Measurements from ENCODE around the gene DBF4B. TPM values are rescaled to one million over a fixed set of nuclear protein-coding genes. Genes with fewer than 3 reads are reported as not detected.
A peak's percentile ranks its signal among the peaks of the same experiment; 100 is the strongest.
"Not testable (repeated sequence)": the region's sequence is repeated elsewhere in the genome, so short reads cannot be mapped to it uniquely, and the experiment has no call there.

The DBF4B gene
- total RNA-seq, 1 donor from 2014 or later = 2.6 TPM

DNA sequence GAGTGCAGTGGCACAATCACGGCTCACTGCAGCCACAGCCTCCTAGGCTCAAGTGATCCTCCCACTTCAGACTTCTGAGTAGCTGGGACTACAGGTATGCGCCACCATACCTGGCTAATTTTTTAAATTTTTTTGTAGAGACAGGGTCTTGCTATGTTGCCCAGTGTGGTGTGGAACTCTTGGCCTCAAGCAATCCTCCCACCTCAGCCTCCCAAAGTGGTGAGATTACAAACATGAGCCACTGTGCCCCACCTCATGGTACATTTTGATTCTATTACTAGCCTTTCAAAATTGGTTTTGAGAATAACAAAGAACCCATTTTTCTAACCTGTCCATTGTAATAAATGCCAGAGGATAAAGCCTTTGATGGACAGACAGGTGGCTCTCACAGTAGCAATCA is 20.3 kb upstream of the DBF4B start:
- Histone ChIP-seq H3K4me3 (ENCODE audit: low read length in 3 of 3) (peak overlapping the region in 2 of 3 donors; percentile 2 to 100), H3K27me3 (ENCODE audit: control insufficient read depth in 3 of 3, insufficient read depth in 3 of 3, low read length in 3 of 3) (no peaks in the 10 kb centered on the region), H3K9me3 (ENCODE audit: control insufficient read depth in 3 of 3, low read length in 3 of 3) (no peaks in the 10 kb centered on the region), H3K27ac (ENCODE audit: low read depth, low read length) (no peak overlapping the region), H3K9ac (ENCODE audit: low read depth in 1 of 3, low read length in 3 of 3) (no peak overlapping the region), H3K36me3 (ENCODE audit: control insufficient read depth in 3 of 3, insufficient read depth in 3 of 3, low read length in 3 of 3) (peaks cover 5 to 8% (median 7%) of the 10 kb centered on the region in 3 donors), H3K4me1 (ENCODE audit: control insufficient read depth in 3 of 3, insufficient read depth in 3 of 3, low read length in 3 of 3) (peaks cover 11 to 33% (median 25%) of the 10 kb centered on the region in 3 donors)

DNA sequence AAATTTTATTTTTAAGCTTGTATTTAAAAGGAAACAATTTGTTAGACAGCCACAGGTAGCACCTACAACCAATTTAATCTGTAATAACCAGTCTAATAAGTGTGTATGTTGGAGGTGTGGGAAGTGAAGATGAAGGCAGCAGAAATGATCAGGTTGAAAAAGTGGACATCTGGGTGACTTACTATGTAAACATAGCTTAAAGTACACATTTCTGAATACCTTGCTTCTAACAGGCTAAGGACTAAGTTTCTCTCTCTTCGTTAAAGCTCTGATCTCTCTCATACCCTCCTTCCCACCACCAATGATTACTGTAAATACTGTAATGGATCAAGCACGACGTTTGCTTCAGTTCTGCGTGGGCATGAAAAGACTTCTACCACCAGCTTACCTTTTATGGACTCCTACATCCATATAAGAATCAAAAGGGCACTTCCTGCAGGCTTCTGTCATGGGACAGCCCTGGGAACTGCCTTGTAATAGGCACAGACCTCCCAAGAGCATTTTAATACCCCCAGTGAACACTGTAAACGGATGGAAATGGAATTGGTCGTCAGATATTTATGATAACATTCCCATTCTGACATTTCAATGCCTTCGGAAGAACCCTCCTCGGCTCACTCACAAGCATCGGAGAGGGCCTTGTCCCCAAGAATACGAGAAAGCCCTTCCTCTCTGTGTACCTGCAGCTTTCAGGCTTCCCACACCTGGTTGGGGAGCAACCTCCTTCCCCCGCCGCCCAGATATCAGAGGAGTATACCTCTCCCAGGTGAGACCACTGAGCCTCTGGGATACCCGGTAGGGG is 19.6 kb upstream of the DBF4B start:
- Histone ChIP-seq H3K27ac (ENCODE audit: low read depth, low read length) (peak overlapping the region; percentile 74), H3K36me3 (ENCODE audit: control insufficient read depth in 3 of 3, insufficient read depth in 3 of 3, low read length in 3 of 3) (peaks cover 0 to 3% (median 2%) of the 10 kb centered on the region in 3 donors), H3K4me1 (ENCODE audit: control insufficient read depth in 3 of 3, insufficient read depth in 3 of 3, low read length in 3 of 3) (peaks cover 11 to 33% (median 25%) of the 10 kb centered on the region in 3 donors), H3K9me3 (ENCODE audit: control insufficient read depth in 3 of 3, low read length in 3 of 3) (no peaks in the 10 kb centered on the region), H3K9ac (ENCODE audit: low read depth in 1 of 3, low read length in 3 of 3) (peak overlapping the region; percentile 88 to 97 (median 97)), H3K4me3 (ENCODE audit: low read length in 3 of 3) (peak overlapping the region; percentile 92 to 100 (median 97)), H3K27me3 (ENCODE audit: control insufficient read depth in 3 of 3, insufficient read depth in 3 of 3, low read length in 3 of 3) (no peaks in the 10 kb centered on the region)

DNA sequence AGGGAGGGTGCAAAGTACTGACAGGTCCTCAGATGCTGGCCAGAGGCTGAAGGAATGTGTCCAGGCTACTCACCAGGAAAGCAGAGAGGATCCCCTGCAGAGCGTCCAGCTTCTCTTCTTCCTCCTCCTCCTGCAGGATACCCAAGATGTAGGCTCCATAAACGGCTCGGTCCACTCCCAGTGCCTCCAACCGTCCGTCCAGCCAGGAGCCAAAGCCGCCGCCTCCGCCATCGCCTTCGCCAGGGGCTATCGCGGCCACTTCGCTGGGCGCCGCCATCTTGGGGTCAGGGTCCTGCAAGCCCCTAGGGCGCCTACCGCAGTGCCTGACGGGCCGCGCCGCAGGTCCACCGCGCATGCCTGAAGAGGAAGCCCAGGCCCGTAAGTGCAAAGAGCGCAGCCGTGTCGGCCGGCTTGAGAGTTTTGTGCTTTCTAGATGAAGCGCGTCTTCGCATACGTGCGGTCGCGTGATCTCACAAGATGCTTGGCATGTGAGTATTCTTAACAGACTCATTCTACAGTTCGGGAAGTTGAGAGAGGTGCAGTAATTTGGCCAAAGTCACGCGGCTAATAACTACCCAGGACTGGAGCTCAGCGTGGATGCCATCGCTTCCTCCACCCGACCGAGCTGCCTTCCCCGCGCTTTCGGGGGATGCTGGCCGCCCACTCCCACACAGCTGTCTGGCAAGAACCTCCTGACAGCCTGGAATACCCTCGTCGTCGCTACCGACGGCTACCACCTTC is 18.8 kb upstream of the DBF4B start, which contains the start of gene CCDC43:
CCDC43 (minus strand) TSS at position 300 of the 741 bp plus-strand sequence; CDS start at position 277, 23 bp downstream.
- H3K36me3 ChIP-seq (ENCODE audit: control insufficient read depth in 3 of 3, insufficient read depth in 3 of 3, low read length in 3 of 3) = peaks cover 0 to 2% (median 2%) of the 10 kb centered on the region in 3 donors
- H3K4me1 ChIP-seq (ENCODE audit: control insufficient read depth in 3 of 3, insufficient read depth in 3 of 3, low read length in 3 of 3) = peaks cover 11 to 33% (median 25%) of the 10 kb centered on the region in 3 donors
- no peaks in the 10 kb centered on the region for H3K27me3 ChIP-seq (ENCODE audit: control insufficient read depth in 3 of 3, insufficient read depth in 3 of 3, low read length in 3 of 3)
- H3K9me3 ChIP-seq (ENCODE audit: control insufficient read depth in 3 of 3, low read length in 3 of 3) = no peaks in the 10 kb centered on the region
- peak within 1 kb of the TSS; percentile 92 to 100 (median 97) for H3K4me3 ChIP-seq (ENCODE audit: low read length in 3 of 3)
- H3K27ac ChIP-seq (ENCODE audit: low read depth, low read length) = peak within 1 kb of the TSS; percentile 74
- peak within 1 kb of the TSS; percentile 88 to 97 (median 97) for H3K9ac ChIP-seq (ENCODE audit: low read depth in 1 of 3, low read length in 3 of 3)

DNA sequence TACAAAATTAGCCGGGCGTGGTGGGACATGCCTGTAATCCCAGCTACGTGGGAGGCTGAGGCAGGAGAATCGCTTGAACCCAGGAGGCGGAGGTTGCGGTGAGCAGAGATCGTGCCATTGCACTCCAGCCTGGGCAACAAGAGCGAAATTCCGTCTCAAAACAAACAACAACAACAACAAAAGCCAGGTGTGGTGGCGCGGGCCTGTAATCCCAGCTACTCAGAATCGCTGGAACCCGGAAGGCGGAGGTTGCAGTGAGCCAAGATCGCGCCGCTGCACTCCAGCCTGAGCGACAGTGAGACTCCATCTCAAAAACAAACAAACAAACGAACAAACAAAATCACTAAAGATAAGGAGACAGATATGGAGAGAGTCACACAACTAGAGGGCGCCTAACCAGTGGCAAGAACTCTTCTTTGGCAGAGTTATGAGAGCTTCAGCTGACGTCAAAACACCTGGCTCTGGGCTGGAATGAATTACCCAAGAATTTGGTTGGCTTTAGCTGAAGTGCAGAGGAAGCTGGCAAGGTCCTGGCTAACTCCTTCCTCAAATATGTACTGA is 17.6 kb upstream of the DBF4B start:
- peaks cover 11 to 29% (median 25%) of the 10 kb centered on the region in 3 donors for H3K4me1 ChIP-seq (ENCODE audit: control insufficient read depth in 3 of 3, insufficient read depth in 3 of 3, low read length in 3 of 3)
- not testable (repeated sequence) for H3K36me3 ChIP-seq (ENCODE audit: control insufficient read depth in 3 of 3, insufficient read depth in 3 of 3, low read length in 3 of 3); H3K4me3 ChIP-seq (ENCODE audit: low read length in 3 of 3); H3K9me3 ChIP-seq (ENCODE audit: control insufficient read depth in 3 of 3, low read length in 3 of 3); H3K9ac ChIP-seq (ENCODE audit: low read depth in 1 of 3, low read length in 3 of 3); H3K27ac ChIP-seq (ENCODE audit: low read depth, low read length); H3K27me3 ChIP-seq (ENCODE audit: control insufficient read depth in 3 of 3, insufficient read depth in 3 of 3, low read length in 3 of 3)

DNA sequence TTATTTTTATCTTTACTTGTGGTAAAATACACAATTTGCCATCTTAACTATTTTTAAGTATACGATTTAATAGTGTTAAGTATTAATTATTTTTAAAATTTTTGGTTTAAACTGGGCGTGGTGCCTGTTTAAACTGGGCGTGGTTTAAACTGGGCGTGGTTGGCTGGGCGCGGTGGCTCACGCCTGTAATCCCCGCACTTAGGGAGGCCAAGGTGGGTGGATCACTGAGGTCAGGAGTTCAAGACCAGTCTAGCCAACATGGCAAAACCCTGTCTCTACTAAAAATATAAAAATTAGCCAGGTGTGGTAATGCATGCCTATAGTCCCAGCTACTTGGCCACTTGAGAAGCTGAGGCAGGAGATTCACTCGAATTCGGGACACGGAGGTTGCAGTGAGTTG is 14.9 kb upstream of the DBF4B start:
- H3K27ac ChIP-seq (ENCODE audit: low read depth, low read length) = no peak overlapping the region
- H3K27me3 ChIP-seq (ENCODE audit: control insufficient read depth in 3 of 3, insufficient read depth in 3 of 3, low read length in 3 of 3) = no peaks in the 10 kb centered on the region
- H3K9ac ChIP-seq (ENCODE audit: low read depth in 1 of 3, low read length in 3 of 3) = no peak overlapping the region
- H3K9me3 ChIP-seq (ENCODE audit: control insufficient read depth in 3 of 3, low read length in 3 of 3) = no peaks in the 10 kb centered on the region
- peaks cover 6 to 18% (median 11%) of the 10 kb centered on the region in 3 donors for H3K4me1 ChIP-seq (ENCODE audit: control insufficient read depth in 3 of 3, insufficient read depth in 3 of 3, low read length in 3 of 3)
- no peak overlapping the region for H3K4me3 ChIP-seq (ENCODE audit: low read length in 3 of 3)
- peaks cover 0 to 2% (median 0%) of the 10 kb centered on the region in 3 donors for H3K36me3 ChIP-seq (ENCODE audit: control insufficient read depth in 3 of 3, insufficient read depth in 3 of 3, low read length in 3 of 3)

DNA sequence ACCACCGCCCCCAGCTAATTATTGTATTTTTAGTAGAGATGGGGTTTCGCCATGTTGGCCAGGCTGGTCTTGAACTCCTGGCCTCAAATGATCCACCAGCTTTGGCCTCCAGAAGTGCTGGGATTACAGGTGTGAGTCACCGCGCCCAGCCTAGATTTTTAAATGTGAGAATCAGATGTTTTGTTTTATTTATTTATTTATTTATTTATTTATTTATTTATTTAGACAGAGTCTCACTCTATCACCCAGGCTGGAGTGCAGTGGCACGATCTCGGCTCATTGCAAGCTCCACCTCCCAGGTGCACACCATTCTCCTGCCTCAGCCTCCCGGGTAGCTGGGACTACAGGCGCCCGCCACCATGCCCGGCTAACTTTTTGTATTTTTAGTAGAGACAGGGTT is 8.2 kb upstream of the DBF4B start:
- not testable (repeated sequence) for H3K9ac ChIP-seq (ENCODE audit: low read depth in 1 of 3, low read length in 3 of 3); H3K27ac ChIP-seq (ENCODE audit: low read depth, low read length); H3K27me3 ChIP-seq (ENCODE audit: control insufficient read depth in 3 of 3, insufficient read depth in 3 of 3, low read length in 3 of 3); H3K4me3 ChIP-seq (ENCODE audit: low read length in 3 of 3); H3K9me3 ChIP-seq (ENCODE audit: control insufficient read depth in 3 of 3, low read length in 3 of 3); H3K36me3 ChIP-seq (ENCODE audit: control insufficient read depth in 3 of 3, insufficient read depth in 3 of 3, low read length in 3 of 3); H3K4me1 ChIP-seq (ENCODE audit: control insufficient read depth in 3 of 3, insufficient read depth in 3 of 3, low read length in 3 of 3)

DNA sequence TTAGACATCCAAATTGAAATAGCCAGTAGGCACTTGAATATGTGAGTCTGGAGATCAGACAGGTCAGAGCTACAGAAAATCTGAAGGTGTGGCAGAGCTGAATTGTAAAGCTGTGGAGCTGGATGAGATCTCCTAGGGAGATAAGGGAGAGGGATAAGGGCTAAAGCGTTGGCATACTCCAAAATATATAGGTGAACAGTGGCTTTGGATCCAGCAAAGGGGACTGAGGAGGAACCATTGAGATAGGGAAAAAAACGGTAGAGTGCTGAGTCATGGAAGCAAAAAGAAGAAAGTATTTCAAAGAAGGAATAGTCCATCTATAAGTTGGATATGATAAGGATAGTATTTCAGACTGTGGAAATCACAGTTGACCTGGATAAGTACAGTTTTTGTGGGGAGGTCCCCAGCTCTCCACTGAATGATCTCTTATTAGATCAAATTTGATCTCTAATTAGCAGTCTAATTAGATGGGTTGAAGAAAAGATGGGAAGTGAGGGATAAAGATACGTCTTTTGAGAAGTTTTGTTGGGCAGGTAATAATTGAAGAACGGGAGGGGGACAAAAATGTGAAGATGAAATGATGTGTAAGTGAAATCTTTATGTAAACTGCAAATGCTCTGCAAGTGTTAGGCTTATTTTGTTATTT is 587 bp upstream of the DBF4B start:
- no peaks in the 10 kb centered on the region for H3K27me3 ChIP-seq (ENCODE audit: control insufficient read depth in 3 of 3, insufficient read depth in 3 of 3, low read length in 3 of 3)
- H3K9ac ChIP-seq (ENCODE audit: low read depth in 1 of 3, low read length in 3 of 3) = peak overlapping the region; percentile 86 to 91 (median 90)
- H3K36me3 ChIP-seq (ENCODE audit: control insufficient read depth in 3 of 3, insufficient read depth in 3 of 3, low read length in 3 of 3) = no peaks in the 10 kb centered on the region
- no peaks in the 10 kb centered on the region for H3K9me3 ChIP-seq (ENCODE audit: control insufficient read depth in 3 of 3, low read length in 3 of 3)
- peak overlapping the region; percentile 89 to 100 (median 100) for H3K4me3 ChIP-seq (ENCODE audit: low read length in 3 of 3)
- peak overlapping the region; percentile 87 for H3K27ac ChIP-seq (ENCODE audit: low read depth, low read length)
- H3K4me1 ChIP-seq (ENCODE audit: control insufficient read depth in 3 of 3, insufficient read depth in 3 of 3, low read length in 3 of 3) = peaks cover 7 to 17% (median 8%) of the 10 kb centered on the region in 3 donors

DNA sequence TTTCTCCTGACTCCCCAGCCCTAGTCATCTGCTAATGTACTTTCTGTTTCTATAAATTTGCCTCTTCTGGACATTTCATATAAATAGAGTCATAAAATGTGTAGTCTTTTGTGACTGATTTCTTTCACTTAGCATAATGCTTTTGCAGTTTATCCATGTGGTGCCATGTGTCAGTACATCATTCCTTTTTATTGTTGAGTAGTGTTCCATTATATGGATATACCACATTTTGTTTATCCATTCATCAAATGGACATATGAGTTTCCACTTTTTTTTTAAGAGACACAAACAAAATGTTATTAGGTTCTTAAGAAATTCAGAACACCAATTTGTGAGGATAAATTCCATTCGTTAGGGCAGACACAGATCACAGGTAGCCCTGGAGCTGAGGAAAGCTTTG is 11.0 kb downstream of the DBF4B start:
- no peak overlapping the region for H3K27ac ChIP-seq (ENCODE audit: low read depth, low read length)
- no peaks in the 10 kb centered on the region for H3K4me1 ChIP-seq (ENCODE audit: control insufficient read depth in 3 of 3, insufficient read depth in 3 of 3, low read length in 3 of 3)
- no peak overlapping the region for H3K9ac ChIP-seq (ENCODE audit: low read depth in 1 of 3, low read length in 3 of 3)
- H3K9me3 ChIP-seq (ENCODE audit: control insufficient read depth in 3 of 3, low read length in 3 of 3) = no peaks in the 10 kb centered on the region
- peaks cover 4 to 8% (median 4%) of the 10 kb centered on the region in 3 donors for H3K36me3 ChIP-seq (ENCODE audit: control insufficient read depth in 3 of 3, insufficient read depth in 3 of 3, low read length in 3 of 3)
- no peaks in the 10 kb centered on the region for H3K27me3 ChIP-seq (ENCODE audit: control insufficient read depth in 3 of 3, insufficient read depth in 3 of 3, low read length in 3 of 3)
- no peak overlapping the region for H3K4me3 ChIP-seq (ENCODE audit: low read length in 3 of 3)

DNA sequence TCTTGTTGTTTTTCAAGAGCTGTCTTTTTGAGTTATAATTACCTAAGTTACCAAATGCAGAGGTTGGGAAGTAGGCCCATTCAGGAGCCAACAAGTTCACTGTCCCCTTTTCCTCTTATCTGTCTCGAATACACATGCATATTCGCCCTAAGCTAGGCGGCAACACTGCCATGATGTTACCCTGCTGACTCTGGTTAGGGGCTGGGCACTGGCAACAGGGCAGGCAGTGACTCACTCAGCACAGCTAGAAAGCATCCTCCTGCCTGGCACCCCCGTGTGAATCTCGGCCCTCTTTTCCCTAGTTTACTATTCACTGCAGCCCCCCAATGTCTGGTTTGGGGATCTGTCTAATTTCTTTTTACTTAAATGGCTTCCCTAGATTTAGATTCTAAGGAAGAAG is 13.8 kb downstream of the DBF4B start:
- Histone ChIP-seq H3K4me1 (ENCODE audit: control insufficient read depth in 3 of 3, insufficient read depth in 3 of 3, low read length in 3 of 3) (no peaks in the 10 kb centered on the region), H3K9ac (ENCODE audit: low read depth in 1 of 3, low read length in 3 of 3) (no peak overlapping the region), H3K9me3 (ENCODE audit: control insufficient read depth in 3 of 3, low read length in 3 of 3) (no peaks in the 10 kb centered on the region), H3K36me3 (ENCODE audit: control insufficient read depth in 3 of 3, insufficient read depth in 3 of 3, low read length in 3 of 3) (peaks cover 4 to 8% (median 4%) of the 10 kb centered on the region in 3 donors), H3K27me3 (ENCODE audit: control insufficient read depth in 3 of 3, insufficient read depth in 3 of 3, low read length in 3 of 3) (no peaks in the 10 kb centered on the region), H3K4me3 (ENCODE audit: low read length in 3 of 3) (no peak overlapping the region), H3K27ac (ENCODE audit: low read depth, low read length) (no peak overlapping the region)
